GM21825 (cell line): ENCODE results near the gene GREM1.

Experiments used
- ATAC-seq: cut with Tn5 transposase; IDR thresholded peaks from one replicate; pipeline ENCODE4 v1.9.1; 2021; ENCODE audit warnings: mild to moderate bottlenecking, moderate library complexity; ENCODE audit not compliant: unreplicated experiment

The GREM1 gene

GRCh38 chr15:32694222-32694983 lies 23.4 kb upstream of the GREM1 start:
- ATAC-seq, result no peak

- ATAC-seq, result no peak
Observed at GRCh38 chr15:32698773-32699390, 18.9 kb upstream of the GREM1 start.

GRCh38 chr15:32700501-32701150 lies 17.2 kb upstream of the GREM1 start:
- no peak for ATAC-seq

- ATAC-seq, result no peak
Observed at GRCh38 chr15:32701863-32702262, 15.9 kb upstream of the GREM1 start.

- ATAC-seq, result no peak
Observed at GRCh38 chr15:32704395-32704981, 13.3 kb upstream of the GREM1 start.

- ATAC-seq, result no peak
Observed at GRCh38 chr15:32705446-32705845, 12.4 kb upstream of the GREM1 start.

GRCh38 chr15:32706704-32707103 lies 11.1 kb upstream of the GREM1 start:
- no peak for ATAC-seq

- ATAC-seq, result no peak
Observed at GRCh38 chr15:32707436-32707835, 10.4 kb upstream of the GREM1 start.

GRCh38 chr15:32709295-32710033 lies 8.3 kb upstream of the GREM1 start:
- ATAC-seq, result no peak

GRCh38 chr15:32715276-32715675 lies 2.5 kb upstream of the GREM1 start:
- ATAC-seq, result no peak

GRCh38 chr15:32716216-32716914 lies 1.4 kb upstream of the GREM1 start:
- ATAC-seq, result no peak

GRCh38 chr15:32716915-32717425 lies 834 bp upstream of the GREM1 start:
- no peak for ATAC-seq

- no peak for ATAC-seq
Observed at GRCh38 chr15:32718227-32718820, 520 bp downstream of the GREM1 start.

GRCh38 chr15:32718821-32719716 lies 1.3 kb downstream of the GREM1 start:
- ATAC-seq, result no peak

GRCh38 chr15:32721596-32721995 lies 3.8 kb downstream of the GREM1 start:
- ATAC-seq, result no peak

GRCh38 chr15:32722136-32722535 lies 4.3 kb downstream of the GREM1 start:
- ATAC-seq, result no peak

GRCh38 chr15:32723171-32723948 lies 5.6 kb downstream of the GREM1 start:
- peak; percentile 84 for ATAC-seq
